Muscle layer of duodenum (tissue), 2 donors: ENCODE results near the gene AP1M1.

Experiments used
- H3K27ac ChIP-seq: one replicate; pipeline ENCODE4 v1.7.0; 2013; ENCODE audit warnings: mild to moderate bottlenecking, low read length
- H3K27me3 ChIP-seq: one replicate; pipeline ENCODE4 v1.7.0; 2013; ENCODE audit warnings: low read depth, mild to moderate bottlenecking, control low read depth, low read length
- H3K36me3 ChIP-seq, 2 donors: one replicate each; pipeline ENCODE4 v1.7.0; 2013; ENCODE audit warnings: low read length in 2 of 2, control low read depth in 1 of 2, mild to moderate bottlenecking in 1 of 2; ENCODE audit not compliant: insufficient read depth in 2 of 2, control insufficient read depth in 1 of 2
- H3K4me1 ChIP-seq, 2 donors: one replicate each; pipeline ENCODE4 v1.7.0; 2013; ENCODE audit warnings: low read length in 2 of 2, mild to moderate bottlenecking in 2 of 2, control low read depth in 1 of 2, moderate library complexity in 1 of 2; ENCODE audit not compliant: insufficient read depth in 2 of 2, control insufficient read depth in 1 of 2
- H3K4me3 ChIP-seq, 2 donors: one replicate each; pipeline ENCODE4 v1.7.0; 2013; ENCODE audit warnings: low read length in 2 of 2, low read depth in 1 of 2, mild to moderate bottlenecking in 1 of 2
- H3K9me3 ChIP-seq, 2 donors: one replicate each; pipeline ENCODE4 v1.7.0; 2013; ENCODE audit warnings: low read length in 2 of 2, control low read depth in 1 of 2, mild to moderate bottlenecking in 1 of 2; ENCODE audit not compliant: control insufficient read depth in 1 of 2
- donor health status: healthy.

Gene AP1M1

GRCh38 chr19:16225279-16226183, 27.8 kb downstream of the AP1M1 start:
- Histone ChIP-seq H3K4me1 (peaks cover 0 to 3% of the 10 kb centered on the region in 2 donors), H3K27ac (no peak overlapping the region), H3K9me3 (peaks cover 7 to 14% of the 10 kb centered on the region in 2 donors), H3K27me3 (no peaks in the 10 kb centered on the region), H3K4me3 (no peak overlapping the region), H3K36me3 (peaks cover 46 to 98% of the 10 kb centered on the region in 2 donors)

- H3K9me3 ChIP-seq: peaks cover 3 to 7% of the 10 kb centered on the region in 2 donors
- H3K27ac ChIP-seq: no peak overlapping the region
- H3K36me3 ChIP-seq: peaks cover 45 to 96% of the 10 kb centered on the region in 2 donors
- no peaks in the 10 kb centered on the region for H3K27me3 ChIP-seq
- peaks cover 0 to 3% of the 10 kb centered on the region in 2 donors for H3K4me1 ChIP-seq
- no peak overlapping the region for H3K4me3 ChIP-seq
Measured at GRCh38 chr19:16226184-16226591, 28.5 kb downstream of the AP1M1 start.

- Histone ChIP-seq H3K4me3 (no peak overlapping the region), H3K27ac (no peak overlapping the region), H3K36me3 (peaks cover 49 to 96% of the 10 kb centered on the region in 2 donors), H3K9me3 (no peaks in the 10 kb centered on the region), H3K4me1 (peaks cover 0 to 3% of the 10 kb centered on the region in 2 donors), H3K27me3 (no peaks in the 10 kb centered on the region)
Measured at GRCh38 chr19:16226878-16227836, 29.4 kb downstream of the AP1M1 start.

GRCh38 chr19:16227837-16228636, 30.3 kb downstream of the AP1M1 start:
- Histone ChIP-seq H3K9me3 (no peaks in the 10 kb centered on the region), H3K36me3 (peaks cover 50 to 96% of the 10 kb centered on the region in 2 donors), H3K4me3 (no peak overlapping the region), H3K4me1 (peaks cover 0 to 3% of the 10 kb centered on the region in 2 donors), H3K27me3 (no peaks in the 10 kb centered on the region), H3K27ac (no peak overlapping the region)

- Histone ChIP-seq H3K4me1 (peaks cover 0 to 3% of the 10 kb centered on the region in 2 donors), H3K27ac (no peak overlapping the region), H3K4me3 (no peak overlapping the region), H3K27me3 (no peaks in the 10 kb centered on the region), H3K36me3 (peaks cover 43 to 96% of the 10 kb centered on the region in 2 donors), H3K9me3 (no peaks in the 10 kb centered on the region)
Measured at GRCh38 chr19:16228637-16229321, 31.1 kb downstream of the AP1M1 start.

- no peaks in the 10 kb centered on the region for H3K27me3 ChIP-seq
- H3K9me3 ChIP-seq: no peaks in the 10 kb centered on the region
- H3K4me1 ChIP-seq: peaks cover 0 to 3% of the 10 kb centered on the region in 2 donors
- peaks cover 40 to 96% of the 10 kb centered on the region in 2 donors for H3K36me3 ChIP-seq
- H3K4me3 ChIP-seq: no peak overlapping the region
- H3K27ac ChIP-seq: no peak overlapping the region
Measured at GRCh38 chr19:16229322-16229641, 31.6 kb downstream of the AP1M1 start.

- Histone ChIP-seq H3K36me3 (peaks cover 38 to 94% of the 10 kb centered on the region in 2 donors), H3K4me1 (no peaks in the 10 kb centered on the region), H3K4me3 (no peak overlapping the region), H3K9me3 (no peaks in the 10 kb centered on the region), H3K27ac (no peak overlapping the region), H3K27me3 (no peaks in the 10 kb centered on the region)
Measured at GRCh38 chr19:16232127-16232526, 34.4 kb downstream of the AP1M1 start.

- Histone ChIP-seq H3K36me3 (peaks cover 33 to 89% of the 10 kb centered on the region in 2 donors), H3K27ac (no peak overlapping the region), H3K9me3 (no peaks in the 10 kb centered on the region), H3K4me1 (no peaks in the 10 kb centered on the region), H3K27me3 (no peaks in the 10 kb centered on the region), H3K4me3 (no peak overlapping the region)
Measured at GRCh38 chr19:16232568-16232967, 34.9 kb downstream of the AP1M1 start.

GRCh38 chr19:16233081-16233776, 35.5 kb downstream of the AP1M1 start:
- H3K36me3 ChIP-seq: peaks cover 29 to 83% of the 10 kb centered on the region in 2 donors
- no peak overlapping the region for H3K27ac ChIP-seq
- no peaks in the 10 kb centered on the region for H3K27me3 ChIP-seq
- H3K4me3 ChIP-seq: no peak overlapping the region
- no peaks in the 10 kb centered on the region for H3K9me3 ChIP-seq
- H3K4me1 ChIP-seq: no peaks in the 10 kb centered on the region
